Peyer's patch (tissue), 4 donors: ENCODE results near the gene TBC1D22B.

ENCODE experiments used
- CTCF ChIP-seq, 6 experiments: fragments of 450-650 bp in 4 of 6; fragments of 200-600 bp in 2 of 6; sonication (generic) in 1 of 6; IDR thresholded peaks; one replicate each; pipeline ENCODE4 v1.5.1; 2017 to 2019; ENCODE audit warnings: antibody characterized with exemption in 6 of 6, mild to moderate bottlenecking in 3 of 6, moderate library complexity in 1 of 6
- POLR2A ChIP-seq, 2 donors: fragments of 450-650 bp; IDR thresholded peaks; one replicate each; pipeline ENCODE4 v1.5.1; 2017; ENCODE audit warnings: antibody characterized with exemption in 2 of 2, mild to moderate bottlenecking in 2 of 2, moderate library complexity in 2 of 2

- TF ChIP-seq CTCF (IDR thresholded peaks at IDR 0.05) (no peak), POLR2A (IDR thresholded peaks at IDR 0.05) (no peak)
Observed at GRCh38 chr6:37279366-37280134, 22.0 kb downstream of the TBC1D22B start.
